ENCODE data around the gene LDLRAD4.
"Not testable (repeated sequence)": the region's sequence is repeated elsewhere in the genome, so short reads cannot be mapped to it uniquely, and the experiment has no call there.

Gene LDLRAD4

DNA sequence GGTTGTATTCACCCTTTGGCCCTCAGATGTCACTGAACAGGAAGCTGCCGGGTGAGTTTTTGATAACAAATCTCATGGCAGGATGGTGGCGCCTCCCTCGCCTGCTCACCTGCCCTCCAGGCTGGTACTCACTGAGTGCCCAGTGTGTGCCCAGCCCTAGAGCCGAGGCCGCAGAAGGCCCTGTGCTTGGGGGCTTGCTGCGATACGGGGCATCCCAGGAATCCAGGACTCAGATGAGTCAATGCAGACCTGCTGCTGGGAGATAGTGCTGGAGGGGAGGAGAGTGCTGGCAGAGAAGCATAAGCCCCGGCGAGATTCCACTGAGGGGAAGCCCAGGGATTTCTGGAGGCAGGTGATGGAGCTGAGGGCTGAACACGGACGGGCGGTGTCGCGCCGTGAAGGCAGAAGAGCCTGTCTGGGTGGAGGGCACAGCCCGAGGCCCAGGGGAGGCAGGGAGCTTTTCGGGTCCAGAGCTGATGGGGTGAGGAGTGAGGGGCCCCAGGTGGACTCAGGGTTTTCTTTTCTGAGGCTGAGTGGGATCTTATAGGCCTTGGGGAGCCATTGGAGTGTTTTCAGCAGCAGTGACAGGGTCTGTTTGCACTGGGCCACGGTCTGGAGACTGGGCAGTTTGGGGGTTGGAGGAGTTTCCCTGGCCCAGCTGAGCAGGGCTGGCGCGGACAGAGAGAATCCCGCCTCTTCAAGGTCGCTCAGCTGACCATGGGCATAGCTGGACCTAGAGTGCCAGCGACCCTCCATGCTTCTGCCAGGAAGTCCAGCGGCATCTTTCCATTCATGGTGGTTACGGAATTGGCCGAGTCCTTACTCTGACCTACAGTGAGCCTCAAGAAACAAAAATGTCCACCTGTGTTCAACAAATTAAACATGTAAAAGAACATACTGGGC is 35.5 kb downstream of the LDLRAD4 start:
- no peak for DNase-seq

DNA sequence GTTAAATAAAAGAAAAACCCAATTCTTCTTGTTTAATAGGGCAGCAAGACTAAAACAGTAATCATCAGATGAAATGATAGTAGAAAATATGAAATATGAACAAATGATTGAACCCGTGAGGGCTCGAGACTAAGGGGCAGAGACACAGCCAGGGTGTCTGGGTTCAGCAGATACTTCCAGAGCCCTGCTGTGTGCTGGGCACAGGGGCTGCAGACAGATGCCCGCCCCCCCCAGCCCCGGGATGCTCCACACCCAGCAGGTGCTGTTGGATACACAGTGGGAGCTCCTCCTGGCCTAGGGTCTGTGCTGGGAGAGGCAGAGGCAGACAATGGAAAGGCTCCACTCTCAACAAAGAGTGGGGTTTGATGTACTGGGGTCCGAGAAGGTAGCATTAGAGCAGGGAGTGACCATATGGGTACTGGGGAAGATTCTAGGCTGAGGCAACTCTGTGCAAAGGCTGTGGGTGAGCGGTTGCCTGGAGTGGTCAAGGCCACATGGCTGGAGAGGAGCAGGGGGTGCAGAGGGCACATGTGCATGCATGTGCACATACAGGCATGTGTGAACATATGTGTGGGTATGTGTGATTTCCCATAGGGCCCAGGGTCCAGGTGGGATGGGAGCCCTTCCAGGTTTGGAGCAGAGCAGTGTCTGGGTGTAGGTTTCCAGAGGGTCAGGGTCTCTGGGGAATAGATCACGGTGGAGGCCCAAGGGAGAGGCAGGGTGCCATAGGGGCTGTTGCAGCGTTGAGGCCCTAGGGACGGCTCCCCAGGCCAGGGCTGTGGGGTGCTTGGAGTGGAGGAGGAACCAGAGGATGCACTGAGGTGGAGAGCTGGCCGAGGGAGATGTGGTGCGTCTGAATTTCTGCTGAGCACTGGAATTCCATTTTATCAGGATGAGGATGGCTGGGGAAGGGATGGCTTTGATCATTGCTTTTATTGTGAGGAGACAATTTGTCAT is 36.7 kb downstream of the LDLRAD4 start:
- DNase-seq, result no peak

DNA sequence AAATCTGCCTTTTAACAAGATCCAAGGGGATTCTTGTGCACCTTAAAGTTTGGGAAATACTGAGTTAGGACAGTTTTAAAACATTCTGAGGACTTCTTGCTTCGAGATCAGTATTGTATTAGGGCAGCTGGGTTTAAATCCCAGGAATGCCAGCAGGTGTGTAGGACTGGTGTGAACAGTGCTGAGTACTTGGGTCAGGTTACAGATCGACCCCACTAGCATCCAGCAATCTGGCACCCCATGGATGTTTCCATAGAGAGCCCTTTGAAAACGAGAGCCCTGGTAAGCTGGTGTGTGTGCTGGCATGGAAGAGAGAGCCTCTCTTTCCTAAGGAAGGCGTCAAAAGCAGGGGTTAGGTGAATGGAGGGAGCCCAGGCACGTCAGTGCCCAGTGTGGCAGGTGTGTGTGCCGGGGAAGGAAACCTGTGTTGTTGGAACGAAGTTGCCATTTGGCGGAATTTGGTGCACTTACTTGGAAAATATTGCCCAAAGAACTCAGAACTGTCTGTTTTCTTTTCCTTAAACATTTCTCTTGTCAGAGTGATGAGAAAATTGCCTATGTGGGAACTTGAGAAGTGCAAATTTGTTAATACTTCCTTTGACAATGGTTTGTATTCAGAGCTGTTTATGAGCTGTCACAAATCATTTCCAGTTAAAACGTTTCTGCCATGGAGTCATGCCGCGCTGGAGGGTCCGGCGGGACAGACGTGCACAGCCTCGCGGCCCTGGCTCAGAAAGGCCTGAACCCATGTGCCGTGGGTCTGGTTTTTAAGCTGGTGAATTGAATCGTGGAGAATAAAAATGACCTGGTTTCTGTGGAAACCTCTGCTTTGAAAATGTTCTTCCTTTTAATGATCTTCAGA is 38.1 kb downstream of the LDLRAD4 start:
- no peak for DNase-seq

DNA sequence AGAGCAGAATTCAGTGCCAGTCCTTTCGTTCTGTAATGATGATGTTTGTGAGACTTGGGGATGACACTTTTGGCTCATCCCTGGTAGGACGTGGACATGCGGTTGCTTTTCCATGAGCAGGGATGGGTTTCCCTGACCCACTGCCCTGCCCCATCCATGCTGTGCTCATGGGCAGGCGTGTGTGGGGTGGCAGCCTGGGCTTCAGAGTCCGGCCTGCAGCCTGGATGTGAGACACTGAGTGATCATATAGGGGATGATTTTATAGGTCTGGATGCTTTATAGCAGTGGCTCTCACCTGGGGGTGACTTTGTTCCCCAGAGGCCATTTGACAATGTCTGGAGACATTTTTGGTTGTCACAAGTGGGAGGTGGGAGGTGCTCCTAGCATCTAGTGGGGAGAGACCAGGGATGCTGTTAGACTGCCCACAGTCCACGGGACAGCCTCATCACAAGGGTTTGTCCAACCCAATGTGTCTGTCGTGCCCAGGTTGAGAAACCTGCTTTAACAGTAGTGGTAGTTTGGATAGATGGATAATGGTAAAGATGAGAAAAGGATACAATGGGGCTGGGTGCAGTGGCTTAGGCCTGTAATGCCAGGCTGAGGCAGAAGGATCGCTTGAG is 38.9 kb downstream of the LDLRAD4 start:
- DNase-seq, result no peak

DNA sequence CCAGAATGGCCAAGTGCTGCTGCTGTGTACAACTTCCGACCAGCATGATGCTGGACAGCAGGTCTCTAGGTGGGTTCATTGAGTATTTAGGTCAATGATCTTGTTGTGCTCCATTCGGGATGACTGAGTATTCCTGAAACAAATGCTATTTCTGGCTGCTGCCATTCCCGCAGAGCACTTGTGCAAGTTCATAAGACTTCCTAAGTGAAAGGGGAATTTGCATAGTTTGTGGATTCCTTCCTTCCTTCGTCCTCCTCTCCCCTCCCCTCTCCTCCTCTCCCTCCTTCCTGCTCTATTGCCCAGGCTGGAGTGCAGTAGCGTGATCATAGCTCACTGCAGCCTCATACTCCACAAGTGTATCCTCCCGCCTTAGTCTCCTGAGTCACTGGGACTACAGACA is 40.4 kb downstream of the LDLRAD4 start:
- no peak for DNase-seq

DNA sequence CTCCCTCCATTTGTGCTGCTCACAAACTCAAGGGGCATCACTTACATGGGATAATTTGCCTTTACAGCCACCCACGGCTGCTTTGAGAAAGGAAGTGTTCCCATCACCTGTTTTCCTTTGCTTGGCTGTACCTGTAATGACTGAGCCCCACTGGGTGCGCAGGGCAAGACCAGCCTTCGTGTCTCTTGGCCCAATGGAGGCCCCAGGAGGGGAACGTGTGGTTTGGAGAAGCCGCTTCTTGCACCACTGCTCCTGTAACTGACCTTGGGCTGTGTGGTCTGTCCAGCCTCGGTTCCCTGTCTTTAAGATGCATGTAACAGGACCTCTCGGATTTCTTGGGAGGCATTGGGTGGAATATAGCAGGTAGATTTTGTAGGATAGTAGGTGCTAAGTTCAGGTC is 41.1 kb downstream of the LDLRAD4 start:
- DNase-seq, result no peak

DNA sequence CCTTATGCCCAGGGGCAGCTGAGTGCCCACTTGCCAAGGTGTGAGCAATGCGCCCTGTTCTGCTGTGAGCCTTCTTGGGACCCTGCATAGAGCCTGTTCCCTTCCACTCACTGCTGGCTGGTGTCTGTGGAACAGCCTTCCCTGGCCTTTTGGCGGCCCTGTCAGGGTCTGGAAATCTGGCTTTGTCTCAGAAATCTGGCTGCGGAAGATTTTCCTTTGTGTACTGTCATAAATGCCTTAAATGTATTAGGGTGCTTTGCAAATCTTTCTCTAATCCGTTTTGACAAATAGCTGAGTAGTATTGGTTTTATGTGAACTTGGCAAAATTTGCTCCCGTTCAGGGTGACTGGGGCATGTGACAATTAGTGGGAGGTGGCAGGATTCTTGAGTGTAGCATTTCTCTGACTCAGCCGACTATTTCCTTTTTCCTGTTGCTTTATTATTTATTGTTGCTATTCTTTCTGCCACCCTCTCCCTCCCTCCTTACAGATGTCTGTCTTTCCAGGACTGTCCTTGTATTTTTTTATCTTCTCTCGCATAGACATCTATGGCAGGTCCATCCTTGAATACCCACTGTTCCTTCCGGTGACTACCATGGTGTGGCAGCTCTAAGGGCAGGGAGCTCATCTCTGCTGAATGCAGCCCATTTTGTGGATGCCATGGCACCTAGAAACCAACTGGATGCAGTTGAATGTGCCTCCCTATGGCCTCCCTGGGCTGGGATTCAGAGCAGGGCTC is 41.8 kb downstream of the LDLRAD4 start:
- DNase-seq, result no peak

DNA sequence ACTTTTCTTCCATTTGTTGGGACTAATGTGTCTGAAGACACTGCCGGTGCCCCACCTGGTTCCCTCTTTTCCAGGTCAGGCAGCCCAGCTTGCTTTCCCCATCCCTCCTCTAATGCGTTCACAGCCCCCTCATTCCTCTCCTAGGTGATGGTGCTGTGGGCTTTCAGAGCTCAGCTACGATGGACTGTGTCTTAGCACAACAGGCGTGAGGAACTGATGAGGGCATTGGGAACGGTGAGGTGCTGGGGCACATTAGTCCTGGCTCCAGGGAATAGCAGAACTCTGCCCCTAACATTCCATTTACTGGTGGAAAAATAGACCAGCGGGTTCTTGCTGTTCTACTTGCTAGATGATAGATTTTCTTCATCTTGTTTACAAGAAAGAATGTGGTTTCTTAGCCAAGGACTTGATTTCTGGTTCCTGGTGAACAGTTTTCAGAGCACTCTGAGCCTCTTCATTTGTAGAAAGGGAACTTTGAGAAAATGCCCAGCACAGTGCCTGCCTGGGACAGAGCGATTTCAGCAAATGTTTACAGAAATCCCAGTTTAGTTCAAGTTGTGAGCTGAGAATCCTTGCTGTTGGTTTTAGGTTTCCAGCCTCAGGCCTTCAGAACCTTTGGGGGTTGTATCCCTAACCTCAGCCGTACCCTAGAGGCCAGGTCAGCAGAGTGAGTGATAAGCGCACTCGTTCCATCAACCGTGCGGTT is 42.5 kb downstream of the LDLRAD4 start:
- no peak for DNase-seq

DNA sequence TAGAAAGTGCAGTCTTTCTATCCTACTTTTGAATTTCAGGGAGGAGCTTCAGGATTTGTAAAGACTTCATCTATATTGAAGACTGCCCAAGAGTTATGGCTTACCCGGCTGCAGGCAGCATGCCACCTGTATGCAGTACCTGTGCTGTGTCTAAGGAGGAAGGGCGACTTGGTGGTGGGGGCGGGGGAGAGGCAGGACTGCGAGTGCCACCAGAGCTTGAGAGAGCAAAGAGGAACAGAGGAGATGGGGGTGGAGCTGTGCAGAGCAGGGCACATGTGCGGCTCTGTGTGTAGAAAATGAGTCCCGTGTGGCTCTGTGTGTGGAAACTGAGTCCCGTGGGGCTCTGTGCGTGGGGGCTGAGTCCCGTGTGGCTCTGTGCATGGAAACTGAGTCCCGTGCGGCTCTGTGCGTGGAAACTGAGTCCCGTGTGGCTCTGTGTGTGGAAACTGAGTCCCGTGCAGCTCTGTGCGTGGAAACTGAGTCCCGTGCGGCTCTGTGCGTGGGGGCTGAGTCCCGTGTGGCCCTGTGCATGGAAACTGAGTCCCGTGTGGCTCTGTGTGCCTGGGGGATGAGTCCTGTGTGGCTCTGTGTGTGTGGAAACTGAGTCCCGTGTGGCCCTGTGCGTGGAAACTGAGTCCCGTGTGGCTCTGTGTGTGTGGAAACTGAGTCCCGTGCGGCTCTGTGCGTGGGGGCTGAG is 43.2 kb downstream of the LDLRAD4 start:
- DNase-seq, result no peak

DNA sequence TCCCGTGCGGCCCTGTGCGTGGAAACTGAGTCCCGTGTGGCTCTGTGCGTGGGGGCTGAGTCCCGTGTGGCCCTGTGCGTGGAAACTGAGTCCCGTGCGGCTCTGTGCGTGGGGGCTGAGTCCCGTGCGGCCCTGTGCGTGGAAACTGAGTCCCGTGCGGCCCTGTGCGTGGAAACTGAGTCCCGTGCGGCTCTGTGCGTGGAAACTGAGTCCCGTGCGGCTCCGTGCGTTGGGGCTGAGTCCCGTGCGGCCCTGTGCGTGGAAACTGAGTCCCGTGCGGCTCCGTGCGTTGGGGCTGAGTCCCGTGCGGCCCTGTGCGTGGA is 43.8 kb downstream of the LDLRAD4 start:
- DNase-seq, result not testable (repeated sequence)

DNA sequence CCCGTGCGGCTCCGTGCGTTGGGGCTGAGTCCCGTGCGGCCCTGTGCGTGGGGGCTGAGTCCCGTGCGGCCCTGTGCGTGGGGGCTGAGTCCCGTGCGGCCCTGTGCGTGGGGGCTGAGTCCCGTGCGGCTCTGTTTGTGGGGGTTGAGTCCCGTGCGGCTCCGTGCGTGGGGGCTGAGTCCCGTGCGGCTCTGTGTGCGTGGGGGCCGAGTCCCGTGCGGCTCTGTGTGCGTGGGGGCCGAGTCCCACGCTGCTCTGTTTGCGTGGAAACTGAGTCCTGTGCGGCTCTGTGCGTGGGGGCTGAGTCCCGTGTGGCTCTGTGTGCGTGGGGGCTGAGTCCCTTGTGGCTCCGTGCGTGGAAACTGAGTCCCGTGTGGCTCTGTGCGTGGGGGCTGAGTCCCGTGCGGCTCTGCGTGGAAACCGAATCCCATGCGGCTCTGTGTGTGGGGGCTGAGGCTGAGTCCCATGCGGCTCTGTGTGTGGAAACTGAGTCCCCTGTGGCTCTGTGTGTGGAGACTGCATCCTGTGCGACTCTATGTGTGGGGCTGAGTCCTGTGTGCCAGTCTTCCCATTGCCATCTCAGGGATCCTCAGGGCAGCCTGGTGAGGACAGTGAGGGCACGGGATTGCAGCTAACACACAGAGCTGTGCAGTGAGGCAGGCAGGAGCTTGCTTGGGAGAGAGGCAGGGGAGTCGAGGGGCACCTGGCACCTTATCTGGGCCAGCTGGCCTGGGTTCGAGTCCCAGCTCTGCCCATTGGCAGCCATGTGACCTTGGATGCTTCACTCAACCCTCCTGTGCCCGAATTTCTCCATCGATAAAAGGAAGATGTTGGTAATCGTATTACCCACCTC is 44.5 kb downstream of the LDLRAD4 start:
- DNase-seq, result no peak

DNA sequence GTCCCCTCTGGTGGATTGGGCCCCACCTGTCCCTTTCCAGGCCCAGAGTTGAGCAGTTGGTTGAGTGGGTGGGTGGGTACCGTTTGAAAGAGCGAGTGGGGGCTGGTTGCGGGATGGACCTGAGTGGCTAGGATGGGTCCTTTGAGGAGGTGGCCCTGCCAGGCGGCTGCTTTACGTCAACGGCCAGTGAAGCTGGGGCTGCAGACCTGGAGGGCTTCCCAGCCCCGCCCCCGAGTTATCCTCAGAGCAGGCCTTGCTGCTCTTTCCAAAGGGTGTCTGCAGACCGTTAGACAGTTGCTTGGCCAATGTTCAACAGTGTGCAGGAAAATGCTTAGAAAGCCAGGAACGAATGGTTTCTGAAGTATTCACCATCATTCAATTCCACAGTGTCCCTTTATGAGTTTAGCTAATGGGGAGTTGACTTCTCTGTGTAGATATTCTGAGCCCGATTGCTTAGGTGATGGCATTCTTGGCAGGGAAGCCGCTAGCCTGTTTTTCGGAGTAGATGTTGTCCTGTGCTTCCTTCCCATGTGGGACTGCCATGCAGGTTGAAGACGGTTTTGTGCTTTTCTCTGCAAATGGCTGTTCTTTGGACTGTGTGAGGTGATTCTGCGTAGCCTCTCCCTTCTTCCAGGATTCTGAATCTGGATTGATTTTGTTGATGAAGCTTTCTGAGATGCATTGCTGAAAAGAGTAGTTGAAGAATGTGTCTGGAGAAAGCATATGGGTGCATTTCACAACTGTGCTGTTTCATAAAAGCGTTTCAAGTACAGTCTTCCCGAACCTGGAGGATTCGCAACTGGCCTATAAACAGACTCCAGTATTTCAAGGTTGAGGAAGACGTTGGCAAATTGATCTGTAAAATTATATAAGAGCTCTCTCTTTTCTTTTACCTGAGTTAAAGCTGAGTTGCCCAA is 45.8 kb downstream of the LDLRAD4 start:
- DNase-seq, result no peak

DNA sequence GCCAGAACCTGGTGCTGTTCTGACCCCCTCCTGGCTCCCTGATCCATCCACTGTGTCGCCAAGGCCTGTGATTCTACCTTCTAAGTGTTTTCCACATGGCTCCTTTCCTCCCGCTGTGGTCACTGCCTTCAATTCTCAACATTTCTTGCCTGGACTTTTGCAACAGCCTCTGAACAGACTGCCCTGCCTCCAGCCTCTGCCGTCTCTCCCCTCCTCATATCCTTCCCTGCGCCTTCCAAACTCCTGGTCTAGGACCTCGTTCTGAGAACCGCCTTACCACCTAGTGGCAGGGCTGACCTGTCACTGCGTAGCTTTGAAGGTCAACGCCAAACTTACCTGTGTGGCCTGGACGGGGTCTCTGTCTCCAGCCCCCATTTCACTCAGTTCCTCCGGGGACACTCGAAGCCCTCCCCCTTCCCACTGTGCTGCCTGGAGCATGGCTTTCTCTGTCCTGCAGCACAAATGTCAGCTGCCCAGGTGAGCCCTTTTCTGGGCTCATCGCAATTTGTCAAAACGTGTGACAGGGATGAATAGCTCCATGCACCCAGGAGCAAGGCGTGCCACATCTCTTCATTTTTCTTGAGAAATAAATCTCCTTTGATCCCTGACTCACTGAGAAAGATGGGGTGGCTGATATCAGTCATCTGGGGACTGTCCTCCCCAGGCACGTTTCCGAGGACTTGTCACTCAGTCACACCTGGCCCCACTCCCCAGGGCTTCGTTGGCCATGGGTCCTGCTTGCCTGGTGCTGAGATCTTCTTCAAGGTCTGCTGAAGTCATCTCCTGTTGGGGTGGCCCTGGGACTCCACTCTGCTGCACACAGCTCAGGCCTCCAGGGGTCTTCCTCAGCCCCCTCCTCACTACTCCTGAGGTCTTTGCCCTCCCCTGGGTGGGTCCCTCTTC is 46.7 kb downstream of the LDLRAD4 start:
- DNase-seq, result no peak

DNA sequence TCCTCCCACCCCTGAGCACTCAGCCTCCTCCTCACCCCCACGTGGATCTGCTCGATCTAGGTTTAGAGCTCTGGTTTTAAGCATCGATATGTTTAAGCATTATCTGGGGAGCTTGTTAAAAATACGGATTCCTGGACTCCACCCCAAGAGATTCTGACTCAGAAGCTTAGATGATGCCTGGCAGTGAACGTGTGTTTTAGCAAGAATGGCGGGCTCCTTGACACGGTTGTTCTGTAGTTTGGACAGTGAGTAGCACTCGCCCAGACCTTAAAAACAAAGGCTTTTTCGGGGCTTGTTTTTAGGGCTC is 47.3 kb downstream of the LDLRAD4 start:
- no peak for DNase-seq

DNA sequence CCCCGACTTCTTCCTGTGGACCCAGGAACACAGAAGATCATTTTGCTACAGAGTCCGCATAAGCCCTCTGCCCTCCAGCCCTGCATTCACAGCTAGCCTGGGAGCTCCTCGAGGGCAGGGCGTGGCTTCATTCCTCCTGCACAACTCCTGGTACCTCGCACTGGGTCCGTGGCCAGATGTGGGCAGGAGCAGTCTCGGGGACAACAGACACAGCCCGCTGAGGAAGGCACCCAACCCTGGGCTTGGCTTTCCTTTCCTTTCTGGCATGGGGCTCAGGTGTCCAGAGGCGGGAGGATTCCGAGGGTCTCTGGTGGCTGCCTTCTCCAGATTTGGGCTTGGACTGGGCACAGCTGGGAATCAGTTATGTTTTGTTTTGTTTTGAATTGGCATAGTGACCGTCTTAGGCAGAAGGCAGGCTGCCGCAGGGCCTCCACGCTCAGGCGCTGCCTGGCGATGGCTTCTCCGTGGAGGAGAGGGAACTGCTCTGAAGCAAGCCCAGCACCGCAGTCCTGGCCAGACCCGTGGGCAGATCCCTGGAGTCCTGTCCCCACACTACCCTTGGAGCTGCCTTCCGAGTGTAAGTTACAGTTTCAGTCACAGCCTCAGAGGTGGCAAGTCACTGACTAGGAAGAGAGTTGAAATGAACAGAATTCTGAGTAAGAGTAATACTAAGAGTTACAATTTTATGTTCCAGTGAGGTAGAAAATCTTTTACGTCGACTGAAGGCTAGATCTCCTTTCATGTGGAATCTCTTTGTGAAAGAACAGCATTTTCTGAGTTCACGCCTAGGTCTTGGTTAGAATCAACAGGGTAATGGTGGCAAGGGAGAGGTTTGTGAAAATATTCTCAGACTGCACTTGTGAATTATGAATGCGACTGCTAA is 47.9 kb downstream of the LDLRAD4 start:
- DNase-seq, result no peak

DNA sequence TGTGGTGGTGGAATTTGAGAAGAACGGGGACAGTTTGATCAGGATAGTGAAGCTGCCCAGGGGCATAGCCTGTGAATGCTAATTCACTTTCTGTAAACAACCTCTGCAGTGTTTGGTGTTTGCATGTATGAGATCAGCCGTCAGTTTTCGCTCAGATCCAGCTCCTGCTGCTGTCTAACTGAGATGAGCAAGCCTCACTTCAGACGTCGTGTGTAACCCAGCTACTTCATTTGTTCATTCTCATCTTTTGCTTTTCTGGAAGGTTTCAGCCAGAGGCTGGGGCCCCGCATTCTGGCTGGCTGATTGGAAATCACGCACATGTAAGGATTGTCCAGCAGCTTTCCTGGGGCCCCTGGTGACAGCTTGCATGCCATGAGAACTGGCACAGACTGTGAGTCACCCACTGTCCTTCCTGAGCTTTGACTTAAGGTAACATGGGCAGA is 48.9 kb downstream of the LDLRAD4 start:
- DNase-seq, result no peak
